Glomerular visceral epithelial cell (primary cell): ENCODE results near the gene RAP1A.

Source experiments
- DNase-seq: peaks from one replicate; pipeline ENCODE4 v3.0.0-alpha.2; 2016; ENCODE audit errors: extremely low spot score

Gene RAP1A

DNA sequence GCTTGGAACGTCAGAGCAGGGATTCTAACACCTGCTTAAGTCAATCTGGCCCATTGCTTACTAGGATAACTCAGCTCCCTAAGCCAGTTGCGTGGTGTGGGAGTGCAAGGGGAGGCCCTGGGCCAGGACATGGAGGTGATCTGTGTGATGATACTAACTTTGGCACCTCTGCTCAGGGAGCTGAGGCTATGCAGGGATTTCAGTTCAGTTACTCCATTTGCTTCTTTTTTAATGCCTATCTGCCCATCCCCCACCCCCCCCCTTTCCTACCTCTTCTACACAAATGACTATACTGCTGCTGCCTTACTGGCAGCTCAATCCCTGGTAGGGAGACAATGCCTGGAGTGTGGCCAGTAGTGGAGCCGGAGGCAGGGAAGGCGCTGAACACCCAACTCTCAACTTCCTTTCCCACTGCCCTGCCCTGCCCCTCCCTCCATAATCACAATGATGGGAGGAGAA, 100.1 kb downstream of the RAP1A start:
- DNase-seq: no peak

DNA sequence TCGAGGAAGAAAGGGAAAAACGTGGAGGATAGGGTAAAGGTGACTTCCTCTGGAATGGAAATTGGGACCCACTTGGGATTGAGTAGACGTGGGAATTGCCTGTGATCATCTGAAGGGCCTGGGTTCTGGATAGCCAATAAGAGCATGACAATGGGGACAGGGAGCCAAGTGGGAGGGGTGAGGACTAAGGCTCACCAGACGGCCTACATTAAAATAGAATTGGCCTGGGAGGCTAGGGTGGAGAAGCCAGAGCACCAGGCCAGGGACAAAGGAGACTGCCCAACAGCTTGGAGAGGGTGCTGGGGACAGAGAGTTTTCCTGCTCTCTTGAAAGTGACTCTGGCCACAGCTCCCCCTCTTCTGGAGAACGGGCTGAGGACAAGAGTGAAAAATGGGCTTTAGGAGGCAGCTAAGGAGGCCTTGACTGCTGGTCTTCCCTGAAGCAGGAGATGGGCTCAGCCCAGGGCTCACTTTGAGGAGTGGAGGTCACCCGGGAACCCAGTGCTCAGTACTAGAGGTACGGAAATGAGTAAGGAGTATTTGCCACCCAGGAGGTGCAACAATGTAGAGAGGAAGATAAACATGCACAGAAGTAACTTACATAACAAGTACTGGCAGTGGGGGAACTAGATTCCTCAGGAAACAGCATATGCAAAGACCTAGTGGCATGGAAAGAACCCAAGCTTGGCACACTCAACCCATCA, 100.8 kb downstream of the RAP1A start:
- DNase-seq: no peak

GRCh38 chr1:111720977-111721786, 101.6 kb downstream of the RAP1A start:
- no peak for DNase-seq

DNA sequence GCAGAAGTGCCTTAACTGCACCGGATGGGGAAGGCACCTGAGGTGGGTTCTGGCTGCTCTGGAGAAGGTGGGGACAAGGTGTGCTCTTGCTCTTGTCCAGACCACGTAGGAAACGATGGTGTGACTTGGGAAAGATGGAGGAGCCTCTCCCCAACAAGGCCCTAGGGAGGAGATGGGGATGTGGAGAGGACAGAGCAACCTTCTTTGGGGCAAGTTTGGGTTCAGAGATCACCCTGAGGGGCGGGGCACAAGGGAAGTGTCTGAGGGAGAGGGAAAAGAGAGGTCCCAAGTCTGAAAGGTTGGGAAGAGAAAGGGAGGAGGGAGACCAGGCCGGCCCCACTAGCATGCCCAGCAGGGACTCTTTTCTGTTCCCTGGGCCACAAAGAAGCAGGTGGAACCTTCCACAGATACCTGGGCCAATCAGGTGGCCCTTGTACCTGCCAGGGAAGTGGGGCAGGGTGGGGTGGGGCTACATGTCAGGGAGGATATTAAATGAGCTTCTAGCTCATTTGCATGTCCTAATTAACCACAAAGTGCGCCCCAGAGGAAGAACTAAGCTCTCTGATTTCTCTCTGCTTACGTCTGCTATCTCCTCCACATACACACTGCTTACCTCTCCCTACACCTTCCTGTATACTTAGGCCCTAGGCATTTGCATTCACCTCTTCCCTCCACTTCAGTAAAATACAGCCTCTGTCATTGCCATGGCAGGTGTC, 103.7 kb downstream of the RAP1A start:
- no peak for DNase-seq

DNA sequence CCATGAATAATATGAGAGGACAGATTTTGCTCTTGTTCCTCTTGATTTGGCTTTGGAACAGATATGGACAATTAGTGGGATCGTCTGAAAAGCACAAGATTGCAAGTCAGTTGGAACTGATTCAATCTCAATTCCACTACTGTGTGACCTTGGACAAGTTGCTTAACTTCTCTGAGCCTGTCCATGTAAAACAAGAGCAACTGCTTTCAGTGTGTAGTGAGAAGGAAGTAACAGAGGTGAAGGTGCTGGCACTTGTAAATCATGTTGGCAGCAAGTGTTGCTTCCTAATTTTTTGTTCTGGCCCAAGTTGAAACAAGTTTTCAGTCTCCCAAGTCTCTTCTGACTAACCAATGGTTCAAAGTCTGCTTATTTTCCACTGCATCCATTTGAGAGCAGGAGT, 104.3 kb downstream of the RAP1A start:
- no peak for DNase-seq

GRCh38 chr1:111725192-111725591, 105.6 kb downstream of the RAP1A start:
- DNase-seq: no peak

GRCh38 chr1:111727056-111727455, 107.5 kb downstream of the RAP1A start:
- DNase-seq: no peak

DNA sequence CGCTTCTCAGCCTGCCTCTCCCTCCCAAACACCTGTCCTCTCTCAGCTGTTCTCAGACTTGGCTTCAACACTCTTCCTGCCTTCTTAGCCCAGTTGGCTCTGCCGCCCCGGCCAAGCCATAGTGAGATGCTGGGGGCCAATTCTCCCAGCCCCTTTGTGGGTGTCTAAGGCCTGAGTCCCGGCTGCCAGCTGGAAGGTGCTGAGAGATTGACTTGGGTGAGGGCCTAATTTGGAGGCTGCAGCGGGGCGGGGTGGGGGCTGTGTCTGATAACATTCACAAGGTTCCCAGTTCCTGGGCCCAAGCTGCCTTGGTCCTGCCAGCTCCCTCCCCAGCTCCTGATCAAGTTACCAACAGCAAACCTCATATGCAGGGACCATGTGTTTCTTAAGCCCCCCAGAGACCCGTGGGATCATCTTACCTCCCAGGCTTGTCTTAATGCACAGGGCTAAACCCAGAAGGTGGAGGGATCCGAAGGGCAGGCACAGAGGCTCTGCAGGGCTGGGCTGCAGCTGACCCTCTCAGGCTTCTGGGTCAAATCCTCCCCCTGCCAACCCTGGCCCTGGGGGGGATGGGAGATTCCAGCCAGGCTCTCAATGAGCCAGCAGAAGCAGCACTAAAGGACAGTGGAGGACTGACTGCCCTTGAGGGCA, 109.8 kb downstream of the RAP1A start:
- DNase-seq: no peak

DNA sequence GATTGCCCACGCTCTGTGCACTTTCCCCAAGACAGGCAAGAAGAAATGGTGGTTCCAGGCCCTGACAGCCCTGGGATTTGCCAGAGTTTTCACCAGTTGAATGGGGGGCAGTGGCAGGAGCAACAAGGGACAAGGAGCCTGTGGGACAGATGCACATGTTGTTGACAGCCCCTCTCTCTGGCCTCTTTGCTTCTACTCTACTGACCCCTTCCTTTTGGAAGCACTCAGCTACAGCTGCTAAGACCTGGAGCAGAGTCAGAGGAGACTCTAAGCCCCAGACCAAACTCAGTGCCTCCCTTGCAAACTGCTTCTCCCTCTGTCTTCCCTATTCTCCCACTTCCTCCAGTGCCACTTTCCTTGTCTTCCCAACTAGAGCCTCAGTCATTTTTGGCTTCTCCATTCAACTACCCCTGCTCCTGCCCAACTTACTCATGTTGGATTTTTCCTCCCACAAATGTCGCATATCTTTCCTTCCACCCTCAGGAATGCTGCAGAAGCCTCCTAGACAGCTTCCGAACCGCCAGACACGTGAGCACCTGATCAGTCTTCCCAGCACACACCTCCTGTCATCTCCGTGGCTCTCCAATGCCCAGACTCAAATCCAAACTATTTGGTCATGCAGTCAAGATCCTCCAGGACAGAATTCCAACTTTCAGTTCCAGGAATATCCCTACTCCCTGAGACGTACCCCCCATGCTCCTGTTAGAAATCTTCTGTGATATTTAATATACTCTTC, 110.5 kb downstream of the RAP1A start:
- no peak for DNase-seq

DNA sequence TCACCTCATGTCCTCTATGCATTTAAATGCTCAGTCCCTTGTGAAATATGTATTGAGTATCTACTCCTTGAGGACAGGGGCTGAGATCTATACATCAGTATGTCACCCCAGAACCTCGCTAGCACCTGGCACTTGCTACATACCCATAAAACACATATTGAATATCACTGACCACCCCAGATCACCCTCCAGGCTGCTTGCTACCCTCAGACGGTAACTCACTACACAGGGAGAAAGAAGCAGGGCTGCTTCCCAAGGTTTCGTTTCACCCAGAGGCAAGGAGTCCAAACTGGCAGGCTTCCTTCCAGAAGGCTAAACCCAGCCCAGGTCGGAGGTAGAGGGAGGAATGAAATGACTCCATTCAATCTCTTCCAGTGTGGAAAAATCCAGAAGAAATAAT, 111.1 kb downstream of the RAP1A start:
- no peak for DNase-seq

DNA sequence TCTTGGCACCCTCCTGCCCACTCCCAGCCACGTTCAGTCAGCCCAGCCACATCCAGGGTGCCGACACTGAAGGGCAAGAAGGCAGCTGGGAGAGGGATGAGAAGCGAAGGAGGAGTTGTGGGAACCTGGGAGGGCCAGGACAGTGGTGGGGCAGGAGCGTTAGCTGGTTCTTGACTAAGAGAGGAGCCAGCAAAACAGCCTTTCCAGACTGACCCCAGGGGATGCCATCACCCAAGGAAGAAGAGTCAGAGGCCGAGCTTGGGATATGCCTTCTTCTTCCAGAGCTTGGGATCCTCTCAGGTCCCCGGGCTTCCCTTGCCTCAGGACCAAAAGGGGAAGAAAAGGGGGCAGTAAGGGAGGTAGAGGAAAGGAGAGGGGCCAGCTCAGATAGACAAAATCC, 112.4 kb downstream of the RAP1A start:
- DNase-seq: no peak

DNA sequence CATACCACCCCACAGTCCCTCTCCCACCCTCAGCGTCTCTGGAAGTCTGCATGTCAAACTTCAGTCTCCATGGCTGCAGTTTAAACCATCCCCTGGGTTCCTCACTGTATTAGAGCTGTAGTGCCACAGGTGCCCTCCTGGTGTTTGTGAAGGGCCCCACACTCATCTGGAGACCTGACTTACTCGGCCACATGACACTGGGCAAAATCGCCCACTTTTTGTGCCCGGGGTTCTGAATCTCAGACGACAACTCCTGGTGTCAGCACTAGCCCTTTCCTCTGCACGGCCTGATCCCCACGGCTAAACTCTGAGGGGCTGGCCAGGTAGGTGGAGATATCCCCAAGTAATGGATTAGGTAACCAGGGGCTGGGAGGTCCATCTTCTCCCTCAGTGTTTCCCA, 113.1 kb downstream of the RAP1A start:
- no peak for DNase-seq

GRCh38 chr1:111733183-111733991, 113.8 kb downstream of the RAP1A start:
- DNase-seq: peak; percentile 55

DNA sequence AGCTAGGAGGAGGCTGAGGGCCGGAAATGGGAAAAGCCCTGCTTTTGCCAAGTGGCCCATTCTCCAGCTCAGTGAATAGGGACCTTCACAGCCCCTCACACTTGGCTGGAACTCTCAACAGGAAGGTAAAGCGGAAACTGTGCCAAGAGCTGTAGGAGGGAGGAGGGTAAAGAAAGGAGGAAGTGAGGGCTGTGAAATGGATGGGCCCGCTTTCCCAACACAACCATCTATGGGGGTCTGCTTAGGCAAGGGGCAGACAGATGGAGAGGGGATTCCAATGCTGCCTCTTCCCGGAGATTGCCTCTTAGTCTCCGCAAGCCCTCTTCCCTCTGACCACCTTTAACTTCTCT, 114.4 kb downstream of the RAP1A start:
- DNase-seq: no peak

DNA sequence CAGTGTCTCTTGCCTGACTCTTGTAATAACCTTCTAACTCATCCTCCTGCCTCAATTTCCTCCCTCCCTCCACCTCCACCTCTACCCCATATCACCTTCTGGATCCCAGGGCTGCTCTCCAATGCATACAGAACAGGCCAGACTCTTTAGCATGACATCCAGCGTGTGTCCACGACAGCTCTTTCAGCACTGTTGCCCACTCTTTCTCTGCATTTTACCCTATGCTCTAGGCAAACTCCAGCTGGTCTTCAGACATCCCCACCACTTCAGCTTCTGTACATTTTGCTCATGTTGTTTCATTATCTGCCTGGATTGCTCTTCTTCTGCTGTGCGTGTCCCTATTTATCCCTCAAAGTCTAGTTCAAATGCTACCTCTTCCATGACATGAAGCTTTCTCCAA, 114.8 kb downstream of the RAP1A start:
- DNase-seq: no peak

GRCh38 chr1:111734856-111735255, 115.3 kb downstream of the RAP1A start:
- no peak for DNase-seq

DNA sequence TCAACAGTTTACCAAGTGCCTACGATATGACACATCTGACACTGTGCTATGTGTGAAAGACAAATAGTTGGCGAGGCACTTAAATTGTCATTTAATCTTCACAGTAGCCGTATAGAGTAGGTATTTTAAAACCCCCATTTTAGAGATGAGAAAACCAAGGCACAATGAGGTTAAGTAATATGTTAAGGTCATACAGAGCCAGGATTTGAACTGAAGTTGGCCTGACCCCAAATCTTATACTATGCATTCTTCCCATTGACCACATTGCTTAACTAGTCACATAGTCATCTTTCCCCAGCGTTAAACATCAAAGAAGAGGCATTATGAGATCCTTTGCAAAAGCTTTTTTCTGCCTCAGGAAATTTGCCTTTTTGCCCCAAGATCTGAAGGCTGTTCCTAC, 115.7 kb downstream of the RAP1A start:
- DNase-seq: no peak

DNA sequence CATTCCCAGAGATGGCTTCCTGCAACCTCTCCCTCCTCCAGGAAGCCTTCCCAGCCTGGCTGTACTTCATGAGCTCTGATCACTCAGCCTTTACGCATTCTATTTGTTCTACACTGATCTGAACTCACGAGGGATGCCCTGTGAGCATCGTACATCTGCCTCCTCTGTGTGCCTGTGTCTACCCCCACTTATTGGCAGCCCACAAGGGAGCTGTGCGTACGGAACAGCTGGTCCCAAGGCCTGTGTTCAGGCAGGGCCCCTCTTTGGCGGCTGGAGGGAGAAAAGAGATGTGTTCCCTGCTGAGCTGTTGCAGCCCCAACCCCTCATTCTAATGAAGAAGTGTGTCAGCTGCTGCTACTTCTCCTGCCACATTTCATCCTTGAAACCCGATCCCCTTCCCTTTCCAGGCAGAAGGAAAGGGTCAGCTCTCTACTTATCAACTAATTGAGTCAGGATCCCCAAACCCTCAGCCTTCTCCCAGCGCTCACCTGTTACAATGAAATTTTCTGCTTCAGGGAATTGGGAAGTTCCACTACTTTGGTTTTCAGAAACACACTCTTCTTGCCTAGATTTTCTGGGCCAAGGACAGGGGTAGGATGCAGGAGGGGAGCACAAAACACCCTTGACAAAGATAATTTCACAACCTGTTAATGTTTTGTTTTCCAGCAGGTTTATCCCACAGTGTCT, 116.4 kb downstream of the RAP1A start:
- no peak for DNase-seq

DNA sequence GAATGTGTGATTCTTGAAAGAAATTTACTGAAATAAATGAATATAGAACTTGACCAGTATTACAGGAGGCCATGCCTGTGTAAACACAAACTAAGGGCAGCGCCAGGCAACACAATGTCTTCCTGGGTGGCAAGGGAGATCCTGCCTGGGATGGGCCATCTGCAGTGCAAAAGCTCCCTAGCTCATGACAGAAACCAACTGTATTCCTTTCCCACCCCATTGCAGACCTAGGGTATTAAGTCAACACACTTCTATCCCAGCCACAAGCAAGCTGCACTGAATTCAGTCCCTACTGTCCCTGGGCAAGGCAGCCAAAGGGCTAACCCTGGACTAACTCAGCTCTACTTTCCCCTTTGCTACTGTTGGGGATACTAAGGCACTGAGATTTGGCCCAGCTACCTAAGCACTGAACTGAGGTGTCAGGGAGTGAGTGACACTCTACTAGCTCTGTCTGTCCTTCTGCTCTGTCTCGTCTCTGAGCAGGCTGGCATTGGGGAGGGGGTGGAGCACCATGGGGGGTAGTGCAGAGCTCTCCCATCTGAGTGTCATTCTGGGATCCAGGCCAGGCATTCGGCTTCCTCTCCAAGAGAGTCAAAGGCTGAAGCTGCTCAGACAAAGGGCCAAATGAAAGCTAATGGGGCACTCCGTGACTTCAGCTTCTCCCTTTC, 117.1 kb downstream of the RAP1A start:
- no peak for DNase-seq
